Urothelium cell line (cell line): ENCODE data around the gene SLC26A4.

ENCODE experiments used
- DNase-seq: peaks from one replicate; pipeline ENCODE4 v3.0.0; 2011; ENCODE audit warnings: low spot score, mixed read lengths
- FAIRE-seq: peaks from 2 replicates; lab custom pipeline; 2011; peaks lifted over from hg19 to GRCh38; lab: Jason Lieb, UNC

Gene SLC26A4

DNA sequence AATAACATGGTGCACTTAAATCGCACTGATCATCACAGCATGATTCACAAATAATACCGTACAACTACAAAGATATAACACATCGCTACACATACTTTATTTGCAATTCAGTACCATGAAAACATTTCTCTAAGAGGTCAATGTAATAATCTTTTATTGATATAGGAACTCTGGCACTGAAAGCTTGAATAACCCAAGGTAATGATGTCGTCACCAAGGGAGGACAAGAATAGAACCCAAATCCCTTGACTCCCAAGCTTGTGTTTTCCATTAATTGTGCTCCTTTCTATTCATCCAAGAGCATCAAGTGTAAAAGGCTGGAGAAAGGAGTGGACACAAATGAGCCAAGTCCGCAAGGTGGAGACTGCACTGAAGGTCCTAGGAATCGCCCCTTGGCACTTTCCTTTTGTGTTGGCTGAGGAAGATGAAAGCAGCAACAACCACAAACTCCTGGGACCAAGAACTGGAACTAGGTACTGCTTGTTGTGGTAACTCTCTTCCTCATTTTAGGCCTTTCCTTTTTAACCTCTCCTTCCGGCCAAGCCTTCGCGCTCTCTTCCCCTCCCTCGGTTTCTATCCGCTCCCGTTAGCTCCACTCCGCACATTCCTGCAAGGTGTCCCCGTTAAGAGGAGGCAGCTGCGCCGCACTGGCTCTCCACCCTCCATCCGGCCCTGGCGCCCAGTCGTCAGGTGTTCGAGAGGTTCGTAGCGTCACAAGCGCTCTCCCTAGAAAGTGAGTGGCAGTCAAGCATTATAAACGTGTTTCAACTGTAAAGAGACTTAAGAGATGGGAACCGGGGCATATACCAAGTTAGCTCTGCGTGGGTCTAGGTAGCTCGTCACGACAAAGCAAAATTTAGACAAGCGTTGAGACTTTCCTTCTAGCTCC is 82.3 kb downstream of the SLC26A4 start:
- peak; percentile 61 for FAIRE-seq

DNA sequence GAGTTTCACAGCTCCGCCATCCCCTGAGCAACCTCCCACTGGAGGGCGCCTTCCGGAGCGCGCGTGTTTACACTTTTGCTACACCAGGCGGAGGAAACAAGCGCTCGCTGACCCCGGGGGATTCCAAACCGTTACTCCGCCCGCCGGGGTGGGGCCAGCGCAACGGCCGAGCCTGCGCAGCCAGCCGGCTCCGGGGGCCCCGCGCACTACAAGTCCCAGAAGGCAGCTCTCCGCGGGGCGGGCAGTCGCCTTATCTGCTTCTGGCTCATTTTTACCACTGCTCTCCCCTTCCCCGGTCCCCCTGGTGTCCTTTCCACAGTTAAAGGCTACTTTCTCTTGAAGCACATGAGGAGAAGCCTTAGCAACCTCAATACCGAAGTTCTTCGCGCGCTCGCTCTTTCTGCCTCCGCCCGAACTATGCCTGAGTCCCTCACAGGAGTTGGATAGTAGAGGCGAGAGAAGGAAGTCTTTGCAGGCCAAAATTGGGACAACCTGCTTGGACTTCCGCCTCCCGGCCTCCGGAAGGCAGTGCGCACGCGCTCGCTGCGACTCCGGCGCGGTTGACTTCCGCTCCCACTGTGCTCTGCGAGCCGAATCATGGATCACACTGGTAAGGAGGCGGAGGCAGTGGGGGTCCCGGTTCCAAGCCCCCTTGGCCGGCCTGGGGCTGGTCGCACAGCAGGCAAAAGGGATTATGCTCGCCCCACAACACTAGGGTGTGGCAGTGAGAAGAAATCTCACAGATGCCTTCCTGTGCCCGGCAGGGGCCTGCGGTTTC is 83.1 kb downstream of the SLC26A4 start, which contains the start of gene CBLL1:
TSS of gene CBLL1 (plus strand) at position 576 of the 778 bp plus-strand sequence. CDS start at position 598, 22 bp downstream.
- FAIRE-seq (peak; percentile 78), DNase-seq (peak; percentile 97)

More for the DNA sequence above, 82.3 kb downstream of the SLC26A4 start:
- DNase-seq, result peak; percentile 69

GRCh38 chr7:107744345-107744750 is 83.7 kb downstream of the SLC26A4 start:
- no peak for DNase-seq
- no peak for FAIRE-seq

DNA sequence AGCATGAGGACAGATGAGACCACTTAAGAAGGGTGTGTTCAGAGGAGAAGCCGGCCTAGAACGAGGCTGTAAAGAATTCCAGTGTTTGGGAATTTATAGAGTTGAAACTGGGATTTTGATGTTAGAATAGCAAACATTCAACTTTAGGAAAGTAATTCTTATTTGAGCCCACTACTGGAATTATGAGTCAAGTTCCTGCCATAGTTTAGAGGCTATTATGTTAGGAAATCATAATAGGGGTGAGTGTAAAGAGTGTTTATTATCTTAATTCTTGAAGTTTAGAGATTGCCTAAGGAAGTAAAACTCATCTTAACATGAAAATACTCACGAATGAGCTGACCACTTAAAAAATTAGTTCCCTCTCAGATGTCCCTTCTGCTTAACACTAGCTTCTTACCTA is 85.4 kb downstream of the SLC26A4 start:
- FAIRE-seq, result no peak

GRCh38 chr7:107751113-107751512 is 90.5 kb downstream of the SLC26A4 start:
- no peak for FAIRE-seq
- no peak for DNase-seq

More for the DNA sequence above, 85.4 kb downstream of the SLC26A4 start:
- DNase-seq, result no peak

GRCh38 chr7:107754642-107755041 is 94.0 kb downstream of the SLC26A4 start:
- DNase-seq (no peak), FAIRE-seq (no peak)

- DNase-seq, result no peak
- FAIRE-seq, result no peak
These were observed 98.0 kb downstream of the SLC26A4 start for GRCh38 chr7:107758667-107759066.

DNA sequence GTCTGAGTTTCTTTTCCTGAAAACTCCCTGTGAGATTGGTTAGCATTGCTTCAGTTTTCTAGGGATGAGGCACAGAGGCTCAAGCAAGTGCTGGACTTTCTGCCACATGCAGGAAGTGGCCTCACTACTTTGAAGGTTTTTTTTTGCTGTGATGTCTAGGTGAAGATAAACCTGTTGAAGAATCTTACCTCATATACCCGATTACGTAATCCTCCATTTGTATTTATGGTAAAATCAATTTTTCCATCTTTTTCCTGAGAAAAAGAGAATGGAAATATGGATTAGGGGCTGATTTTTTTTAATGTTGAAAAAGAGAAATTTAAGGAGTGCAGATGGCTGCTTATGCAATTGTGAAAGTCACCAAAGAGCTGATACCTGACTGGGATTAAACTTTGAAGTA is 106.8 kb downstream of the SLC26A4 start:
- no peak for FAIRE-seq
- DNase-seq, result no peak
